GM18526 (cell line): ENCODE measurements around the gene GPR180.

Source experiments
- POLR2A ChIP-seq: IDR thresholded peaks from 3 replicates; pipeline ENCODE4 v1.6.1; 2011; ENCODE audit not compliant: insufficient read length; ENCODE audit errors: extremely low read depth

The GPR180 gene

DNA sequence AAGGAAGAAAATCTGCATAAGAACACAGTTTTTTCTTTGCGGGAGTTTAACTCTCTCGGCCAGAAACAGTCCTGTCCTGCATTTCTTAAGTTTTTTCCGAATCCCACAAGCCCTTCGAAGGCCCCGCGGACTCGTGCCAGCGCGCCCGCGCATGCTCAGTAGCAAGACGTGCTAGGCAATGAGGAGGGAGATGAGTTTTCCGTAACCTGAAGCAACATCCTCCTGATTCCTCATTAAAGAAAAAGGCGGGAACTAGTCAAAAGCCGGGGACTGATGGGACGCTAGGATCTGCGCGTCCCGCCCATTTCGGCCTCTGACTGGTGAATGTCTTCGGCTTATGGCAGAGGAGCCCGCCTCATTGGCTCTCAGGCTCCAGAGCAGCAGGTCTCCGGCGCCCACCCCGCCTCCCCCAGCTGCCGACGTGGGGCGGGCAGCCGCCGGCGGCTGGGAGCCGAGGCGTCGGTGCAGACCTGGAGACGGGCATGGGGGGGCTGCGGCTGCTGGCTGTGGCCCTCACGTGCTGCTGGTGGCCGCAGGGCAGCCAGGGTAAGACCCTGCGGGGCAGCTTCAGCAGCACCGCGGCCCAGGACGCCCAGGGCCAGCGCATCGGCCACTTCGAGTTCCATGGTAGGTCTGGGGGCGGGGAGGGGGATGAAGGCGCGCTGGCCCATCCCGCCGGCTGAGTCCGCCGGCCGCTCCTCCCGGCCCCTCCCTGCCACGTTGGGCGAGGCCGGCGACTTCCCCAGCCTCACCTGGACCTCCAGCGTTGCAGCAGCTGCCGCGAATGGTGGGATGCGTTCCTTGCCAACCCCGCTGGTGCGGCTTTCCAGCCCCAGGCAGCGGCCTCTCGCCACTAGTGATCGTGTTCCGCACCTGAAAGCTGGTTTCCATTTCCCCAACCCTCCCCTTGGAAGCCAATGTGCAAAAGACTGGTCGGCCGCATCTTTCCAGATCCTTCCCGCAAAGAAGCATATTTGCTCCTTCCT, at the start of gene GPR180:
Gene GPR180, plus strand, starts transcription at position 412 of the 986 bp plus-strand sequence. Its CDS starts 71 bp downstream, at position 483.
- TF ChIP-seq POLR2A: peak; percentile 89

DNA sequence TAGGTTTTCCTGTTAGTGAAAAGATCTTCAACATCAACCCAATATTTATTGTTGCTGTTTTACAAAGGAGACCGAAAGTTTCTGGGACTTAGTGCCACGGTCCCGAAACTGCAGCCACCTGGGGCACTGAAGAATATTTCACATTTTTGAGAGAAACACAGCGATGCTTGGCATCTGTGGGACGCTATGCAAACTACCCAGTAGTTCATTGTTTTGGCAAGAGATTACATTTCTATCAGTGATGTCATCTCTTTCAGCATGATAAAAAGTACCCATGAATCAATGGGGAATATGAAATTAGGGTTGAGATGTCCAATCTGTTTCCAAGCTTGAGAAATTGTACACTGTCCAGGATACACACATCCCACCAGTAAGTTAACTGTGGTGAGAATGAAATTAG, 49.6 kb upstream of the GPR180 start:
- no peak for TF ChIP-seq POLR2A

DNA sequence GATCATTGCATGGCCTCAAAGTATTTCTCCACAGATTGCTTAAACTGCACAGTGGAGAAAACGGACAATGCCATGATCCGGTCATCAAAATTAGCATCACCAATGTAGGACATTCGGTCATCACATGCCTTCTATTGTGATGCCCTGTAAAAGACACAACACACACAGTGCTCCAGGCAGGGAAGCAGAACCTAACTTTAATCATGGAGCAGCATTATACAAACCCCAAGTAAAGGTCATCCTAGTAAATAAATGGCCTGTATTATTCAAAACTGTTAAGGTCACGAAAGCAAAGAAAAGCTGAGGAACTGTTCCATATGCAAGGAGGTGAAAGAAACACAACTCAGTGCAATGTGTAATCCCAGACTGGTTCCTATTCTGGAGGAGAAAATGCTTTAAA, 47.9 kb upstream of the GPR180 start:
- TF ChIP-seq POLR2A: no peak

DNA sequence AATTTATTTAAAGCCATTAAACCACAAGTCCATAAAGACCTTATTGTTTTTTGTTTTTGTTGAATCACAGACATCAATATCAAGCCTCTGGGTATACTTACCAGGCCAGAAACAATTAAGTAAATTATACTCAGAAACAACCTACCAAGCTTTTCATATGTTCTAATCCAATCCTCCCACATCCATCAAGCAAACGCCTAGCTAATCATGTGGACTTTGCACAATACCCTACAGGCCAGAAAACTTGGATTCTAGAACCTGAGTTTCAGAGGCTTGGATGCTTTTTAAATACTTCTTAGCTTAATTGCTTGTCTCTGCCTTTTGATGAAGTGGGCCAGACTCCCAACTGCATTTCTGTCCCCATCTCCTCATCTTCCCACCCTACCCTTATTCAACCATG, 45.6 kb upstream of the GPR180 start:
- no peak for TF ChIP-seq POLR2A

DNA sequence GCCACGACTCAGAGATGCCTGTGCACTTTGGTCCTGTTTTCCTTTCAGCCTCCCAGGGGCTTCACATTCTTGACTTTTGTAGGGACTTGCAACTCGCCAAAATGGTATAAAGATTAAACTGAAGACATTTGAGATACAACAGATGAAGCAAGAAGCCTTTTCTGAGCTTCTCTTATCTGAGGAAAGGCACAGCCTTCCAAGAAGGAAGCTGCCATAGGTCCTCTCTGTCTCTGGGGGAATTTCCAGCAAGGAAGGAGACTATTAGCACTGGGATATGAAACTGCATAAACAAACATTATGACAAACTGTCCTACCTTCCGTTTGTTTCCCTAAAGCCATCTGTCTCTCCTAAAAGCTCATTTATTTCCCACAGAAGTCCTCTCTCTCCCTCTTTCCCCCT, 45.0 kb upstream of the GPR180 start:
- no peak for TF ChIP-seq POLR2A

DNA sequence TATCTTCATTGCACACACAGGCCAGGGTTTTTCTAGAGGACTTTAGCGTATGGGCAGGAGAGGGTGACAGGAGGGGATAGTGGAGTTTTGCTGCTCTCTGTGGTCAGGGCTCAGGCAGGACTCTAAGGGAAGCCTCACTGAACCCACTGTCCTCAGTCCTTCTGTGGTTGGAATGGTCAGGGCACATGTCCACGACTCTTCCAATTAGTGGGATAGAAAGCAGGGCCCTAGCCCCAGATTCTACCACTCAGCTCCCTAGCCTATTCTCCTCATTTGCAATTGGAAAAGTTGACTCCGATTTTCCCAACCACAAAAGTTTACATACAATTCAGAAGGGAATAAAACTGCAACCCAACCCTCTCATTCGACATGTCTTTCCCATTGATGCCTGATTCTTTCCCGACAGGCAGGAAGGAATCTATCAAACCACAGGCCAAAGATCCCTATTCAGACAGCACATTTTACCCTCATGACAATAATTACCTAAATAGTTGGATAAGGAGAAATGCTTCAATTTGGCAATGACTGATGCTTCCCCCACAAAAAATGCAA, 43.9 kb upstream of the GPR180 start:
- no peak for TF ChIP-seq POLR2A

DNA sequence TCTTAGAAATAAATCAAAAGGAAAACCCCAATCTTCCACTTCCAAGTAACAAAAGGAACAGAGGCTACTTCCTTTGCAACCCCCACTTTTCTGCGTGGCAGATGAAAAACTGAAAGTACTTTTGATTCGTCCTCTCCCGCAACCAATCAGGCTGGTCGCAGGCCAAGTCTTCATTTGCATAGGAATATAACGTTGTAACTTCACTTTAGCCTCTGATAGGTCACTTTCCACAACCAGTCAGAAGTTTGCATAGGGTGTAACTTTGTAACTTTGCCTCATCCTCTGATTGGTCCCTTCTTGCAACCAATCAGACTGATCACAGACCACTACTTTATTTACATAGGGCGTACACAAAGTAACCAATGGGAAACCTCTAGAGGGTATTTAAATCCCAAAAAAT, 42.9 kb upstream of the GPR180 start:
- TF ChIP-seq POLR2A: no peak

DNA sequence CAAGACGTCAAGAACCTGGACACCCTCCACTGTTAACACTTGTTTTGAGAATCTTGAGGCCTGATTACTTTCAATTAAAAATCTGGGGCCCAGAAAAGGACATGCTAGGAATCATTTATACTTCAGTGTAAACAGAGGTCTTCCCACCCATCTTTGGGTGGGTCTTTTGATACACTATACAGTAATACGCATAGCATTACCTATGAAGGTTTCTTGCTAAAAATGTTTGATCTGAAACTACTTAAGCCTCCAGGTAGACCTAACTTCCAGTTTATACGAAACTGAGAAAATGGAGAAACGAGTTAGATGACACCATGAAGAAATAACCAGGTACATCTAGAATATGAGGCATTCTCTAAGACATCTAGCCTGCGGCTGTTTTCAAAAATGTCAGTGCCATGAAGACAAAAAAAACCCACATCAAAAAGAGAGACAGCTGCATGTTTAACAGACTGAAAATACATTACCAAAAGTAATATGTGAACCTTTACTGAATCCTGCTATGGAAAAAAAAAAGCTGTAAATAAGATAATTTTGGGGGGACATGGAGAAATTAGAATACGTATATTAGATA, 42.3 kb upstream of the GPR180 start:
- no peak for TF ChIP-seq POLR2A

DNA sequence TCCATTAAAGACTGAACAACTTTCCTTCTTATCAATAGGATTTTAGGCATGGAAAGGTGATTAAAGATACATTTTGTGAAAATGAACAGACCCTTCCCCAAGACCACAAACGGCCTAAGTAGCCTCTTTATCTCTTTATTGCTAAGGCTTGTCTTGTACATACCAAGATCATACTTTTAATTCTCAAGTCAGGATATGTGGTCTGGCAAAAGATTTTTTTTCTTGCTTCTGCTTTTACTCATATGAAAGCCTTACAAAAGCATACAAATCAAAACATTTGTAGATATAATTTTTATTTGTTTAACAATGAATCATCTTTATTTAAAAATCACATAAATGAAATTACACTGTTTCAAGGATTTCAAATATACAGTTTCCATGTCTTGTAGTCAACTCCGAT, 41.5 kb upstream of the GPR180 start:
- TF ChIP-seq POLR2A: no peak

DNA sequence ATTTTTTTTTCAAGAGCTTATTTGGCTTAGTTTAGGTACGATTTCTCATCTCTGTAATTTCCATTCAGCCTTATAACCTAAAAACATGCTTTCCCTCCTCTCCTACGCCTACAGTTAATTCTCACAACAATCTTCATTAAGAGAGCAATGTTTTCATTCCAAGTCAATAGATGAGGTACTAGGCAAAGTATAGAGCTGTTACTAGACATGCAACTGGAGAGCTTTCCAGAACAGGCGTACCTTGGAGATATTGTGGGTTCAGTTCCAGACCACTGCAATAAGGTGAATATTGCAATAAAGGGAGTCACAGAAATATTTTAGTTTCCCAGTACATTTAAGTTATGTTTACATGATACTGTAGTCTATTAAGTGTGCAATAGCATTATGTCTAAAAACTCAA, 40.5 kb upstream of the GPR180 start:
- TF ChIP-seq POLR2A: no peak

DNA sequence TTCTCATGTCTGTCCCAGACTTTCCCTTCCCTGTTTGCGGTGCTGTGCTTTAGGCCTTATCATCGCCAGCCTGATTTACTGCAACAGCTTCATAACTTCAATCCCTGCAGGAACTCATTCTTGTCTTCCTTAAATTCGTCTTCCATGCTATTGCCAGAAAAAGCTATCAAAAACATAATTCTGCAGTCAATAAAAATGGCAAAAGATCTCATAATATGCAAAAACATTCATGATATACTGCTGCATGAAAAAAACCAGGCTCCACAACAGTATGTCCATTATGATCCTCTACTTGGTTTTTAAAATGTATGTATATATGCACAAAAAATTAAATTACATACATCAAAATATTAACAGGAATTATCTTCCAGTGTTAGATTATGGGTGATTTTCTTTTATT, 34.1 kb upstream of the GPR180 start:
- TF ChIP-seq POLR2A: no peak

DNA sequence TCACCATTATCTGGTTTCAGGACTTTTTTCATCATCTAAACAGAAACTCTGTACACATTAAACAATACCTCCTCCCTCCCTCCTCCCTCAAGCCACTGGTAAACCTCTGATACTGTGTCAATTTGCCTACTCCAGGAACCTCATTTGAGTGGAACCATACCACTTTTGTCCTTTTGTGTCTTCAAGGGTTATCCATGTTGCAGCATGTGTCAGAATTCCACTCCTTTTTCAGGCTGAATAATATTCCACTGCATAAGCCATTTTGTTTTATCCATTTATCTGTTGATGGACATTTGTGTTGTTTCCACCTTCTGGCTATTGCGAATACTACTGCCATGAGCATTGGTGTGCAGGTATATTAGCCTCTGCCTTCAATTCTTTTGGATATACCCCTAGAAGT, 33.2 kb upstream of the GPR180 start:
- TF ChIP-seq POLR2A: no peak

DNA sequence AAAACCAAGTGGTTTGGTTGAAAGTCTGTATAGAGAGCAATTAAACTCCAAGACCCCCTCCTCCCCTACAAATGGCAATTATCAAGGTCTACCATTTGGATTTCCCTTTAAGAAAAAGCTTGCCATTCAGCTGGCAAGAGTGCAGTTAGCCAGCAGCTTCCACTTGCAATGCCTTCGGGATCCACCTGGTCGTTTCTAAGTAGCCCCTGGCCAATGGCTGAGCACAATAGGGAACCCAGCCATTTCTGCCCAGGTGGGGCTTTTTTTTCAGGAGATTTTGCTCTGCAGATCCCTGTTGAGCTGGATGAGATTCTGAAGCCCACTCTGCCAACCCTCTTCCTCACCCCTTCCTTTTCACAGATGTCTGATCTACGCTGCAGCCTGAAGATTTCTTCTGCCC, 32.0 kb upstream of the GPR180 start:
- TF ChIP-seq POLR2A: no peak

DNA sequence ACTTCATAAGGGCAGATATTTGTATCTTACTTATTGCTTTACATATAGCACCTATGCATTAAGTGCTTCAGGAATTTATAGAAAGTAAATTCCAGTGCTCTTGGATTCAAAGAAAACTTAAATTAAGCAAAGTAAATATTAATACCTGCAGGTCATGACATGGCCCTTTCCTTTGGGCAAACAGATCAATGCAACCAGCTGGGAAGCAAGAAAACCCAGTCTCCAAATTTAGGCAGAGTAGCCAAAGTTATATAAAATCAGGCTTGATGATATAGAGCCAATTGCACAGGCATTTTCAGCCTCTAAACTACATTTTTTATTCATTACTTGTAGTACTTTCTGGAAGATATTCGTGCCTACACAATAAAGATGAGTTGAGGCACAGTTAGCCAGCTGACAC, 22.6 kb upstream of the GPR180 start:
- no peak for TF ChIP-seq POLR2A

DNA sequence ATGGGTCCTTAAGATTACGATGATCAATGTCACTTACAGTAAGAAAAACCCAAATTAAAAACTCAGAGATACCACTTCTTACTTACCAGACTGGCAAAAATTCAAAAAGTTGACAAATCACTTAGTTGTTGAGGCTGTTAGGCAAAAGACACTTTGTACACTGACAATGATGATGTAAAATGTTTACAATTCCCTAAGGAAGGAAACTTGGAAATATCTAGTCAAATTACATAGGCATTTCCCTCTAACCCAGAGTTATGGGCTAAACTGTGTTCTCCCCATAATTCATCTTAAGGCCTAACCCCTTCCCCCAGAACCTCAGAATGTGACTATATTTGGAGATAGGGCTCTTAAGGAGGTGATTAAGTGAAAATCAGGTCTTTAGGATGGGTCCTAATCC, 17.7 kb upstream of the GPR180 start:
- no peak for TF ChIP-seq POLR2A

DNA sequence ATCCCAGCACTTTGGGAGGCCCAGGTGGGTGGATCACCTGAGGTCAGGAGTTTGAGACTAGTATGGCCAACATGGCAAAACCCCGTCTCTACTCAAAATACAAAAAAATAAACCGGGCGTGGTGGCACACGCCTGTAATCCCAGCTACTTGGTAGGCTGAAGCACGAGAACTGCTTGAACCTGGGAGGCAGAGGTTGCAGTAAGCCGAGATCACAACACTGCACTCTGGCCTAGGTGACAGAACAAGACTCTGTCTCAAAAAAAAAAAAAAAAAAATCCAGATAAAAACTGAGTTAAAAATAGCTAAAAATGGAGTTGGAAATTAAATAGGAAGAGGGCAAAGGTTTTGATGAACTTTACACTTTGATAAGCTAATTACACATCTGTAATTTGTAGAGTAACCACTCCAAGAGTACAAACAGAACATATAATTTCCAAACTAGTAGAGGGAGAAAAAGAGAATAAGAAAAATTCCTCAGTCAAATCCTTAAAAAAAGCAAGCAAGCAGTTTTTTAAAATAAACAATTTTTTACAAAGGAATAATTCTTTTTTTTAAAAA, 16.0 kb upstream of the GPR180 start:
- TF ChIP-seq POLR2A: no peak
